Mucosa of descending colon (tissue), 3 donors: Measurements from ENCODE around the gene NUCB1. TPM values are rescaled to one million over a fixed set of nuclear protein-coding genes. Genes with fewer than 3 reads are reported as not detected.

Experiments
- ATAC-seq: fragments of 200-7000 bp; cut with Tn5 transposase; one replicate; pipeline ENCODE4 v1.9.1; 2020; ENCODE audit warnings: mild to moderate bottlenecking, moderate library complexity
- DNase-seq, 3 donors: peaks; one replicate each; pipeline ENCODE4 v3.0.0-alpha.2; 2020
- H3K36me3 ChIP-seq: fragments of 200-600 bp; one replicate; pipeline ENCODE4 v1.8.0; 2021; ENCODE audit warnings: low read depth, mild to moderate bottlenecking
- H3K4me1 ChIP-seq: fragments of 200-600 bp; one replicate; pipeline ENCODE4 v1.8.0; 2021; ENCODE audit warnings: low read depth, mild to moderate bottlenecking
- H3K4me3 ChIP-seq: fragments of 200-600 bp; one replicate; pipeline ENCODE4 v1.8.0; 2021; ENCODE audit warnings: mild to moderate bottlenecking
- H3K9me3 ChIP-seq: fragments of 200-600 bp; one replicate; pipeline ENCODE4 v1.8.0; 2021; ENCODE audit warnings: mild to moderate bottlenecking
- intact Hi-C, 2 donors: fragments of 100-400 bp; cut with DNase I in 1 of 2; cut with micrococcal nuclease in 1 of 2; formaldehyde crosslinking; loops; one replicate each; pipeline versions ENCODE4 v1.11.0 to v1.11.1; 2022; cut with DNase I, micrococcal nuclease
- long read RNA-seq, 2 donors: library from polyadenylated mRNA; unstranded; transcript quantifications; one replicate each; pipeline ENCODE4 v2.0.0, GENCODE V29; 2019 to 2021
- total RNA-seq, 3 donors: library from RNA; stranded (reverse); fragmentation: NEBNext Ultra II Directional in 2 of 3; extraction: Animal tissue kit (Norgen Biotek cat#: 25700) in 2 of 3; gene quantifications; one replicate each; pipeline versions ENCODE4 v1.2.1 to v1.2.4, GENCODE V29; 2021 to 2023
- TF ChIP-seq, protein P1 (sequence below): fragments of 200-600 bp; IDR thresholded peaks from one replicate; pipeline ENCODE4 v1.8.0; 2022; ENCODE audit warnings: antibody characterized with exemption, mild to moderate bottlenecking
- donor health status: DM: no; HTN: no; CAD: no; lungs with moderate emphysema.
- donor health status: DM: no; HTN: no; CAD: no.
- donor health status: DM: no; HTN: yes; CAD: no.

The NUCB1 gene
- 100 to 1,000 TPM; 171 to 219 (median 205) TPM for total RNA-seq
- long read RNA-seq, donor 1, transcript NUCB1-201 (13 exons, 2,668 nt) = major isoform, 318 of 393 reads
- long read RNA-seq, donor 1, partial matches to known transcripts = 59 of 393 reads
- long read RNA-seq, donor 1, other reads (novel, unspliced or antisense) = 15 of 393 reads
- long read RNA-seq, donor 2, transcript NUCB1-201 (13 exons, 2,668 nt) = major isoform, 117 of 160 reads
- long read RNA-seq, donor 2, partial matches to known transcripts = 28 of 160 reads
- long read RNA-seq, donor 2, other reads (novel, unspliced or antisense) = 15 of 160 reads

DNA sequence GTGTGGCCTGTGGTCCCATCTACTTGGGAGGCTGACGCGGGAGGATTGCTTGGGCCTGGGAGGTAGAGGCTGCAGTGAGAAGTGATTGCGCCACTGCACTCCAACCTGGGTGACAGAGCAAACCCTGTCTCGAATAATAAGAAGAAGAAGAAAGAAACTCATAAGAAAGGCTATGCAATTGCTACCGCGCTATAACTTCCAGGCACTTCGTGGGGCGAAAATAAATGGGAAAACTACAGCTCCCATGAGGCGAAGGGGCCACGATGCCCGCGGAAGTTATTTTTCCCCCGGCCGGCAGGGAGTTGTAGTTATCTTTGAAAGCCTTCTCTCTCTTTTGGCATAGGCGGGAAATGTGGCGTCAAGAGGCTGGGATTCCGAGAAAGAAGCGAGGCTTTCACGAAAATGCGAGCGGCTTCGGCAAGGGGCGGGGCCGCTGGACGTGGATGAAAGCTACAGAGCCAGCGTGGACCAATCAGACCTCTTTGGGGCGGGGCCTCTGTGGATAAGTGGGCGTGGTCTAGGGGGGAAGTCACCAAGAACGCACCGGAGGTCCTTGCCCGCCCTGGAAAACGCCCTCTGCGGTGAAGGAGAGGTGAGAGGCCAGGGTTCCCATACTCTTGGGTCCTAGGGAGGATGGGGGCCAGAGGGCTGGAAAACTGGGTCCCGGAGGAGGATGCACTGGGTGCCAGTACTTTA is at the start of gene NUCB1:
Gene NUCB1 (plus strand): TSS at position 532 of the 696 bp plus-strand sequence. CDS start 485 bp downstream, outside the sequence.
- peak; percentile 99 for DNase-seq
- TF ChIP-seq, protein P1, sequence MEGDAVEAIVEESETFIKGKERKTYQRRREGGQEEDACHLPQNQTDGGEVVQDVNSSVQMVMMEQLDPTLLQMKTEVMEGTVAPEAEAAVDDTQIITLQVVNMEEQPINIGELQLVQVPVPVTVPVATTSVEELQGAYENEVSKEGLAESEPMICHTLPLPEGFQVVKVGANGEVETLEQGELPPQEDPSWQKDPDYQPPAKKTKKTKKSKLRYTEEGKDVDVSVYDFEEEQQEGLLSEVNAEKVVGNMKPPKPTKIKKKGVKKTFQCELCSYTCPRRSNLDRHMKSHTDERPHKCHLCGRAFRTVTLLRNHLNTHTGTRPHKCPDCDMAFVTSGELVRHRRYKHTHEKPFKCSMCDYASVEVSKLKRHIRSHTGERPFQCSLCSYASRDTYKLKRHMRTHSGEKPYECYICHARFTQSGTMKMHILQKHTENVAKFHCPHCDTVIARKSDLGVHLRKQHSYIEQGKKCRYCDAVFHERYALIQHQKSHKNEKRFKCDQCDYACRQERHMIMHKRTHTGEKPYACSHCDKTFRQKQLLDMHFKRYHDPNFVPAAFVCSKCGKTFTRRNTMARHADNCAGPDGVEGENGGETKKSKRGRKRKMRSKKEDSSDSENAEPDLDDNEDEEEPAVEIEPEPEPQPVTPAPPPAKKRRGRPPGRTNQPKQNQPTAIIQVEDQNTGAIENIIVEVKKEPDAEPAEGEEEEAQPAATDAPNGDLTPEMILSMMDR = no peak
- H3K4me1 ChIP-seq = peaks cover 7% of the 10 kb centered on the region
- intact Hi-C loops = no loop called here
- H3K36me3 ChIP-seq = no peaks in the 10 kb centered on the region
- peak within 1 kb of the TSS; percentile 49 for H3K4me3 ChIP-seq
- peak; percentile 99 for ATAC-seq
- no peaks in the 10 kb centered on the region for H3K9me3 ChIP-seq

GRCh38 chr19:48852292-48852691 is 47.8 kb upstream of the NUCB1 start:
- no peak for ATAC-seq
- TF ChIP-seq, protein P1 = no peak
- no peaks in the 10 kb centered on the region for H3K4me1 ChIP-seq

GRCh38 chr19:48853483-48853882 is 46.6 kb upstream of the NUCB1 start:
- intact Hi-C loops = no loop called here
- ATAC-seq (no peak), DNase-seq (no peak)
- Histone ChIP-seq H3K9me3 (no peaks in the 10 kb centered on the region), H3K4me3 (no peak overlapping the region), H3K36me3 (no peaks in the 10 kb centered on the region), H3K4me1 (no peaks in the 10 kb centered on the region)
- TF ChIP-seq, protein P1 = no peak

More at GRCh38 chr19:48852292-48852691, 47.8 kb upstream of the NUCB1 start:
- no peaks in the 10 kb centered on the region for H3K9me3 ChIP-seq
- no peak for DNase-seq
- intact Hi-C loops = no loop called here
- H3K36me3 ChIP-seq = no peaks in the 10 kb centered on the region
- H3K4me3 ChIP-seq = no peak overlapping the region

GRCh38 chr19:48854103-48854502 is 46.0 kb upstream of the NUCB1 start:
- H3K9me3 ChIP-seq = no peaks in the 10 kb centered on the region
- no peaks in the 10 kb centered on the region for H3K4me1 ChIP-seq
- H3K36me3 ChIP-seq = no peaks in the 10 kb centered on the region
- no peak overlapping the region for H3K4me3 ChIP-seq
- TF ChIP-seq, protein P1 = no peak
- intact Hi-C loops = no loop called here
- ATAC-seq = no peak
- no peak for DNase-seq

DNA sequence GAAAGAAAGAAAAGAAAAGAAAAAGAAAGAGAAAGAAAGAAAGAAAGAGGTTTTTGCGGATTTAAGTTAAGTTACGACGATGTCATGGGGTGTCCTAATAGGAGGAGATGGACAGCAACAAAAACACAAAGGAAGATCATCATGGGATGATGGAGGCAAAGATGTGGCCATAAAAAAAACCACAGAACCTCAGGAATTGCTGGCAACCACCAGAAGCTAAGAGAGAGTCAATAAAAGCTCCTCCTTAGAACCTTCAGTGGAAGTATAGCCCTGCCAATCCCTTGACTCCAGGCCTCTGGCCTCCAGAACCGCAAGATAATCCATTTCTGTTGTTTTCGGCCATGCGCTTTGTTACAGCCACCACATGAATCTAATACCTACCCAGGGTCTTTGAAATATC is 43.2 kb upstream of the NUCB1 start:
- Histone ChIP-seq H3K4me1 (no peaks in the 10 kb centered on the region), H3K36me3 (no peaks in the 10 kb centered on the region), H3K4me3 (no peak overlapping the region), H3K9me3 (no peaks in the 10 kb centered on the region)
- TF ChIP-seq, protein P1 = no peak
- intact Hi-C loops = no loop called here
- DNase-seq = no peak
- ATAC-seq = no peak
